HEK293 (cell line): ENCODE results near the gene ITSN2.

Source experiments
- CTCF ChIA-PET: fragments of 350-600 bp; formaldehyde crosslinking; extraction: SDS; loops from one replicate; lab custom pipeline; 2021; ENCODE audit warnings: antibody characterized with exemption; lab: Yijun Ruan, JAX
- POLR2A ChIA-PET: fragments of 300-600 bp; formaldehyde crosslinking; extraction: SDS; loops from one replicate; lab custom pipeline; 2020; ENCODE audit warnings: antibody characterized with exemption, inconsistent platforms; lab: Yijun Ruan, JAX
- H3K27ac ChIP-seq: fragments of 200-500 bp; sonication (Bioruptor generic); 2 replicates; pipeline ENCODE4 v1.5.1; 2014; ENCODE audit warnings: low read depth, low read length, control low read depth, inconsistent platforms; ENCODE audit errors: extremely low read depth
- H3K36me3 ChIP-seq, 2 experiments: fragments of 200-500 bp in 1 of 2; sonication (Bioruptor generic) in 1 of 2; 1 replicate in 1 of 2; 2 replicates in 1 of 2; pipeline ENCODE4 v1.5.1; 2014 to 2017; ENCODE audit warnings: inconsistent platforms in 2 of 2, low read length in 2 of 2; ENCODE audit not compliant: control insufficient read depth in 2 of 2, insufficient read depth in 1 of 2
- H3K4me1 ChIP-seq: fragments of 200-500 bp; sonication (Bioruptor generic); 2 replicates; pipeline ENCODE4 v1.5.1; 2014; ENCODE audit warnings: mild to moderate bottlenecking, low read length, inconsistent platforms; ENCODE audit not compliant: control insufficient read depth, insufficient read depth
- H3K4me3 ChIP-seq: 2 replicates; pipeline ENCODE4 v1.5.1; 2011; ENCODE audit warnings: low read depth, mild to moderate bottlenecking, control low read depth, low read length, moderate library complexity
- H3K9me3 ChIP-seq: fragments of 200-500 bp; sonication (Bioruptor generic); 2 replicates; pipeline ENCODE4 v1.5.1; 2014; ENCODE audit warnings: low read depth, low read length, inconsistent platforms; ENCODE audit not compliant: control insufficient read depth, insufficient read depth
- FEZF1 ChIP-seq: fragments of 450-650 bp; formaldehyde crosslinking; IDR thresholded peaks from 2 replicates; pipeline ENCODE4 v1.5.1; 2016; ENCODE audit warnings: missing biosample characterization, missing genetic modification characterization
- GLI4 ChIP-seq: fragments of 450-650 bp; formaldehyde crosslinking; IDR thresholded peaks from 2 replicates; pipeline ENCODE4 v1.5.1; 2016; ENCODE audit warnings: missing biosample characterization, missing genetic modification characterization
- SCRT1 ChIP-seq: fragments of 450-650 bp; formaldehyde crosslinking; IDR thresholded peaks from 2 replicates; pipeline ENCODE4 v1.5.1; 2016; ENCODE audit warnings: missing biosample characterization, missing genetic modification characterization, borderline replicate concordance
- SP2 ChIP-seq: fragments of 450-650 bp; formaldehyde crosslinking; IDR thresholded peaks from 2 replicates; pipeline ENCODE4 v1.5.1; 2016; ENCODE audit warnings: missing biosample characterization, missing genetic modification characterization
- TCF7L2 ChIP-seq: IDR thresholded peaks from 2 replicates; pipeline ENCODE4 v1.6.1; 2011; ENCODE audit warnings: low read depth, mild to moderate bottlenecking, inconsistent platforms, low read length, moderate library complexity, borderline replicate concordance
- WT1 ChIP-seq: fragments of 450-650 bp; formaldehyde crosslinking; IDR thresholded peaks from 2 replicates; pipeline ENCODE4 v1.5.1; 2016; ENCODE audit warnings: missing biosample characterization, missing genetic modification characterization
- ZBTB48 ChIP-seq: fragments of 450-650 bp; formaldehyde crosslinking; IDR thresholded peaks from 2 replicates; pipeline ENCODE4 v1.5.1; 2016; ENCODE audit warnings: missing biosample characterization, missing genetic modification characterization
- ZNF223 ChIP-seq: fragments of 450-650 bp; formaldehyde crosslinking; IDR thresholded peaks from 2 replicates; pipeline ENCODE4 v1.5.1; 2016; ENCODE audit warnings: missing biosample characterization, missing genetic modification characterization
- ZNF24 ChIP-seq: fragments of 450-650 bp; formaldehyde crosslinking; IDR thresholded peaks from 2 replicates; pipeline ENCODE4 v1.5.1; 2016; ENCODE audit warnings: missing biosample characterization, missing genetic modification characterization
- ZNF426 ChIP-seq: fragments of 450-650 bp; formaldehyde crosslinking; IDR thresholded peaks from 2 replicates; pipeline ENCODE4 v1.5.1; 2017; ENCODE audit warnings: missing biosample characterization, missing genetic modification characterization, mild to moderate bottlenecking, inconsistent platforms, moderate library complexity
- ZNF514 ChIP-seq: fragments of 450-650 bp; formaldehyde crosslinking; IDR thresholded peaks from 2 replicates; pipeline ENCODE4 v1.5.1; 2016; ENCODE audit warnings: missing biosample characterization, missing genetic modification characterization
- ZNF610 ChIP-seq: fragments of 450-650 bp; formaldehyde crosslinking; IDR thresholded peaks from 2 replicates; pipeline ENCODE4 v1.5.1; 2016; ENCODE audit warnings: missing biosample characterization, missing genetic modification characterization, borderline replicate concordance
- ZNF654 ChIP-seq: fragments of 450-650 bp; formaldehyde crosslinking; IDR thresholded peaks from 2 replicates; pipeline ENCODE4 v1.5.1; 2016; ENCODE audit warnings: low read depth, missing biosample characterization, missing genetic modification characterization
- TF ChIP-seq, protein P1 (sequence below): fragments of 450-650 bp; formaldehyde crosslinking; optimal IDR thresholded peaks from 2 replicates; pipeline ENCODE3; 2016; ENCODE audit warnings: missing biosample characterization, mild to moderate bottlenecking, missing genetic modification characterization
- TF ChIP-seq, protein P2 (sequence below): fragments of 450-650 bp; formaldehyde crosslinking; IDR thresholded peaks from 2 replicates; pipeline ENCODE4; 2016; ENCODE audit warnings: missing biosample characterization, missing genetic modification characterization
- TF ChIP-seq, protein P3 (sequence below): fragments of 450-650 bp; formaldehyde crosslinking; IDR thresholded peaks from 2 replicates; pipeline ENCODE4 v1.5.1; 2016; ENCODE audit warnings: missing biosample characterization, missing genetic modification characterization
- TF ChIP-seq, protein P4 (sequence below): fragments of 450-650 bp; formaldehyde crosslinking; IDR thresholded peaks from 2 replicates; pipeline ENCODE4 v1.5.1; 2016; ENCODE audit warnings: missing biosample characterization, missing genetic modification characterization
- TF ChIP-seq, protein P5 (sequence below): fragments of 450-650 bp; formaldehyde crosslinking; IDR thresholded peaks from 2 replicates; pipeline ENCODE4 v1.5.1; 2017; ENCODE audit warnings: missing biosample characterization, missing genetic modification characterization
- TF ChIP-seq, protein P6 (sequence below): fragments of 450-650 bp; formaldehyde crosslinking; IDR thresholded peaks from 2 replicates; pipeline ENCODE4 v1.5.1; 2016; ENCODE audit warnings: missing biosample characterization, missing genetic modification characterization
- TF ChIP-seq, protein P7 (sequence below): fragments of 450-650 bp; formaldehyde crosslinking; IDR thresholded peaks from 2 replicates; pipeline ENCODE4 v1.5.1; 2016; ENCODE audit warnings: missing biosample characterization, missing genetic modification characterization

ITSN2 gene

DNA sequence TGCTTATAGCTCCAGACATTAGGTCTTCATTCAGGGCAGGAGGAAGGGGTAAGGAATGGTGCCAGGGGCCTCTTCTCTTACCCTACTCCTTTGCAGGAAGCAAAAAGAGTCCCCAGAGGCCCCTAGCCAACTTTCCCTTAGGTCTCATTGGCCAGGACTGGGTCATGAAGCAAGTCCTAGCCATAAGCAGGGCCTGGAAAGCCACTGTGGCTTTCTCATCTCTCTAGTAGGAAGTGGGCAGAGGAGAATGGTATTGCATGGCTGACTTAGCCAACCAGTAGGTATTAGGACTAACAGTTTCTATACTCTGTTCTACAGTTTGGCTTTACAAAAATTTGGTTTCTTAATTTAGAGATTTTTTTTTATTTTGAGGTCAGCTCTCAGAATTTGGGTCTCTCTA is 180.7 kb downstream of the ITSN2 start (continued):
- TF ChIP-seq, protein P1, sequence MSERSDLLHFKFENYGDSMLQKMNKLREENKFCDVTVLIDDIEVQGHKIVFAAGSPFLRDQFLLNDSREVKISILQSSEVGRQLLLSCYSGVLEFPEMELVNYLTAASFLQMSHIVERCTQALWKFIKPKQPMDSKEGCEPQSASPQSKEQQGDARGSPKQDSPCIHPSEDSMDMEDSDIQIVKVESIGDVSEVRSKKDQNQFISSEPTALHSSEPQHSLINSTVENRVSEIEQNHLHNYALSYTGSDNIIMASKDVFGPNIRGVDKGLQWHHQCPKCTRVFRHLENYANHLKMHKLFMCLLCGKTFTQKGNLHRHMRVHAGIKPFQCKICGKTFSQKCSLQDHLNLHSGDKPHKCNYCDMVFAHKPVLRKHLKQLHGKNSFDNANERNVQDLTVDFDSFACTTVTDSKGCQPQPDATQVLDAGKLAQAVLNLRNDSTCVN: no peak
- TF ChIP-seq ZNF223 (no peak), WT1 (tag by site-specific recombination) (no peak), ZNF610 (no peak), ZNF24 (tag by site-specific recombination) (no peak), SP2 (no peak), FEZF1 (tag by site-specific recombination) (no peak)

DNA sequence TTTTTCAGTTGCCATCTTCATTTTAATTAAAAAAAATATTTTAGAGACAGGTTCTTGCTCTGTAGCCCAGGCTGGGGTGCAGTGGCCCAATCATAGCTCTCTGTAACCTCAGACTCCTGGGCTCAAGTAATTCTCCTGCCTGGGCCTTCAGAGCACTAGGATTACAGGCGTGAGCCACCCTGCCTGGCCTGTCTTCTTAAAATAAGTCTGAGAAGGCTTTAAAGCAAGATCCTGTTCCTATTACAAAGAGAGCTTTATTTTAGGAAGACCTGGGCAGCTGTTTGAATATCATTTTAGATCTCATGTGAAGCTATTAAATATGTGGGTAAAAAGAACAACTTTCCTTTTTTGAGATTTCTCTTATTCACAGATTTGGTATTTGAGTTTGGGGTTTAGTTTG is 184.0 kb downstream of the ITSN2 start:
- H3K9me3 ChIP-seq: no peaks in the 10 kb centered on the region
- POLR2A ChIA-PET: no interaction called here
- no peak overlapping the region for H3K27ac ChIP-seq
- TF ChIP-seq, protein P2, sequence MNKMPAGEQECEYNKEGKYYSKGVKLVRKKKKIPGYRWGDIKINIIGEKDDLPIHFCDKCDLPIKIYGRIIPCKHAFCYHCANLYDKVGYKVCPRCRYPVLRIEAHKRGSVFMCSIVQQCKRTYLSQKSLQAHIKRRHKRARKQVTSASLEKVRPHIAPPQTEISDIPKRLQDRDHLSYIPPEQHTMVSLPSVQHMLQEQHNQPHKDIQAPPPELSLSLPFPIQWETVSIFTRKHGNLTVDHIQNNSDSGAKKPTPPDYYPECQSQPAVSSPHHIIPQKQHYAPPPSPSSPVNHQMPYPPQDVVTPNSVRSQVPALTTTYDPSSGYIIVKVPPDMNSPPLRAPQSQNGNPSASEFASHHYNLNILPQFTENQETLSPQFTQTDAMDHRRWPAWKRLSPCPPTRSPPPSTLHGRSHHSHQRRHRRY (tag by site-specific recombination): no peak
- TF ChIP-seq ZNF514 (tag by site-specific recombination) (no peak), ZBTB48 (tag by site-specific recombination) (no peak), GLI4 (tag by site-specific recombination) (no peak), ZNF654 (tag by site-specific recombination) (no peak), TCF7L2 (no peak), SP2 (no peak), SCRT1 (tag by site-specific recombination) (no peak), ZNF426 (no peak)
- TF ChIP-seq, protein P3, sequence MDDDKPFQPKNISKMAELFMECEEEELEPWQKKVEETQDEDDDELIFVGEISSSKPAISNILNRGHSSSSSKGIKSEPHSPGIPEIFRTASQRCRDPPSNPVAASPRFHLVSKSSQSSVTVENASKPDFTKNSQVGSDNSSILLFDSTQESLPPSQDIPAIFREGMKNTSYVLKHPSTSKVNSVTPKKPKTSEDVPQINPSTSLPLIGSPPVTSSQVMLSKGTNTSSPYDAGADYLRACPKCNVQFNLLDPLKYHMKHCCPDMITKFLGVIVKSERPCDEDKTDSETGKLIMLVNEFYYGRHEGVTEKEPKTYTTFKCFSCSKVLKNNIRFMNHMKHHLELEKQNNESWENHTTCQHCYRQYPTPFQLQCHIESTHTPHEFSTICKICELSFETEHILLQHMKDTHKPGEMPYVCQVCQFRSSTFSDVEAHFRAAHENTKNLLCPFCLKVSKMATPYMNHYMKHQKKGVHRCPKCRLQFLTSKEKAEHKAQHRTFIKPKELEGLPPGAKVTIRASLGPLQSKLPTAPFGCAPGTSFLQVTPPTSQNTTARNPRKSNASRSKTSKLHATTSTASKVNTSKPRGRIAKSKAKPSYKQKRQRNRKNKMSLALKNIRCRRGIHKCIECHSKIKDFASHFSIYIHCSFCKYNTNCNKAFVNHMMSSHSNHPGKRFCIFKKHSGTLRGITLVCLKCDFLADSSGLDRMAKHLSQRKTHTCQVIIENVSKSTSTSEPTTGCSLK: no peak
- TF ChIP-seq, protein P4, sequence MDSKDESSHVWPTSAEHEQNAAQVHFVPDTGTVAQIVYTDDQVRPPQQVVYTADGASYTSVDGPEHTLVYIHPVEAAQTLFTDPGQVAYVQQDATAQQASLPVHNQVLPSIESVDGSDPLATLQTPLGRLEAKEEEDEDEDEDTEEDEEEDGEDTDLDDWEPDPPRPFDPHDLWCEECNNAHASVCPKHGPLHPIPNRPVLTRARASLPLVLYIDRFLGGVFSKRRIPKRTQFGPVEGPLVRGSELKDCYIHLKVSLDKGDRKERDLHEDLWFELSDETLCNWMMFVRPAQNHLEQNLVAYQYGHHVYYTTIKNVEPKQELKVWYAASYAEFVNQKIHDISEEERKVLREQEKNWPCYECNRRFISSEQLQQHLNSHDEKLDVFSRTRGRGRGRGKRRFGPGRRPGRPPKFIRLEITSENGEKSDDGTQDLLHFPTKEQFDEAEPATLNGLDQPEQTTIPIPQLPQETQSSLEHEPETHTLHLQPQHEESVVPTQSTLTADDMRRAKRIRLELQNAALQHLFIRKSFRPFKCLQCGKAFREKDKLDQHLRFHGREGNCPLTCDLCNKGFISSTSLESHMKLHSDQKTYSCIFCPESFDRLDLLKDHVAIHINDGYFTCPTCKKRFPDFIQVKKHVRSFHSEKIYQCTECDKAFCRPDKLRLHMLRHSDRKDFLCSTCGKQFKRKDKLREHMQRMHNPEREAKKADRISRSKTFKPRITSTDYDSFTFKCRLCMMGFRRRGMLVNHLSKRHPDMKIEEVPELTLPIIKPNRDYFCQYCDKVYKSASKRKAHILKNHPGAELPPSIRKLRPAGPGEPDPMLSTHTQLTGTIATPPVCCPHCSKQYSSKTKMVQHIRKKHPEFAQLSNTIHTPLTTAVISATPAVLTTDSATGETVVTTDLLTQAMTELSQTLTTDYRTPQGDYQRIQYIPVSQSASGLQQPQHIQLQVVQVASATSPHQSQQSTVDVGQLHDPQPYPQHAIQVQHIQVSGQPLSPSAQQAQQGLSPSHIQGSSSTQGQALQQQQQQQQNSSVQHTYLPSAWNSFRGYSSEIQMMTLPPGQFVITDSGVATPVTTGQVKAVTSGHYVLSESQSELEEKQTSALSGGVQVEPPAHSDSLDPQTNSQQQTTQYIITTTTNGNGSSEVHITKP: no peak
- TF ChIP-seq, protein P5, sequence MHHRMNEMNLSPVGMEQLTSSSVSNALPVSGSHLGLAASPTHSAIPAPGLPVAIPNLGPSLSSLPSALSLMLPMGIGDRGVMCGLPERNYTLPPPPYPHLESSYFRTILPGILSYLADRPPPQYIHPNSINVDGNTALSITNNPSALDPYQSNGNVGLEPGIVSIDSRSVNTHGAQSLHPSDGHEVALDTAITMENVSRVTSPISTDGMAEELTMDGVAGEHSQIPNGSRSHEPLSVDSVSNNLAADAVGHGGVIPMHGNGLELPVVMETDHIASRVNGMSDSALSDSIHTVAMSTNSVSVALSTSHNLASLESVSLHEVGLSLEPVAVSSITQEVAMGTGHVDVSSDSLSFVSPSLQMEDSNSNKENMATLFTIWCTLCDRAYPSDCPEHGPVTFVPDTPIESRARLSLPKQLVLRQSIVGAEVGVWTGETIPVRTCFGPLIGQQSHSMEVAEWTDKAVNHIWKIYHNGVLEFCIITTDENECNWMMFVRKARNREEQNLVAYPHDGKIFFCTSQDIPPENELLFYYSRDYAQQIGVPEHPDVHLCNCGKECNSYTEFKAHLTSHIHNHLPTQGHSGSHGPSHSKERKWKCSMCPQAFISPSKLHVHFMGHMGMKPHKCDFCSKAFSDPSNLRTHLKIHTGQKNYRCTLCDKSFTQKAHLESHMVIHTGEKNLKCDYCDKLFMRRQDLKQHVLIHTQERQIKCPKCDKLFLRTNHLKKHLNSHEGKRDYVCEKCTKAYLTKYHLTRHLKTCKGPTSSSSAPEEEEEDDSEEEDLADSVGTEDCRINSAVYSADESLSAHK: no peak
- TF ChIP-seq, protein P6, sequence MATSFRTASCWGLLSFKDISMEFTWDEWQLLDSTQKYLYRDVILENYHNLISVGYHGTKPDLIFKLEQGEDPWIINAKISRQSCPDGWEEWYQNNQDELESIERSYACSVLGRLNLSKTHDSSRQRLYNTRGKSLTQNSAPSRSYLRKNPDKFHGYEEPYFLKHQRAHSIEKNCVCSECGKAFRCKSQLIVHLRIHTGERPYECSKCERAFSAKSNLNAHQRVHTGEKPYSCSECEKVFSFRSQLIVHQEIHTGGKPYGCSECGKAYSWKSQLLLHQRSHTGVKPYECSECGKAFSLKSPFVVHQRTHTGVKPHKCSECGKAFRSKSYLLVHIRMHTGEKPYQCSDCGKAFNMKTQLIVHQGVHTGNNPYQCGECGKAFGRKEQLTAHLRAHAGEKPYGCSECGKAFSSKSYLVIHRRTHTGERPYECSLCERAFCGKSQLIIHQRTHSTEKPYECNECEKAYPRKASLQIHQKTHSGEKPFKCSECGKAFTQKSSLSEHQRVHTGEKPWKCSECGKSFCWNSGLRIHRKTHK (tag by site-specific recombination): no peak
- TF ChIP-seq, protein P7, sequence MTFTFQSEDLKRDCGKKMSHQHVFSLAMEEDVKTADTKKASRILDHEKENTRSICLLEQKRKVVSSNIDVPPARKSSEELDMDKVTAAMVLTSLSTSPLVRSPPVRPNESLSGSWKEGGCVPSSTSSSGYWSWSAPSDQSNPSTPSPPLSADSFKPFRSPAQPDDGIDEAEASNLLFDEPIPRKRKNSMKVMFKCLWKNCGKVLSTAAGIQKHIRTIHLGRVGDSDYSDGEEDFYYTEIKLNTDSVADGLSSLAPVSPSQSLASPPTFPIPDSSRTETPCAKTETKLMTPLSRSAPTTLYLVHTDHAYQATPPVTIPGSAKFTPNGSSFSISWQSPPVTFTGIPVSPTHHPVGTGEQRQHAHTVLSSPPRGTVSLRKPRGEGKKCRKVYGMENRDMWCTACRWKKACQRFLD: no peak
- CTCF ChIA-PET: interaction anchor here (0.6 kb wide), 1 partner anchor 28 kb away, joined by 5 read pairs; no protein-coding TSS in a partner anchor
- H3K36me3 ChIP-seq: no peaks in the 10 kb centered on the region
- H3K4me1 ChIP-seq: no peaks in the 10 kb centered on the region
- no peak overlapping the region for H3K4me3 ChIP-seq
